IMR-90 (cell line): Measurements from ENCODE around the gene ENPP6. TPM values are rescaled to one million over a fixed set of nuclear protein-coding genes. Genes with fewer than 3 reads are reported as not detected.

ENCODE experiments used
- ATAC-seq: fragments of 200-7000 bp; cut with Tn5 transposase; 2 replicates; pipeline ENCODE4 v1.9.1; 2020; ENCODE audit warnings: low read depth, mild to moderate bottlenecking, moderate library complexity
- BruUV-seq: library from RNA; stranded (reverse); fragments of 400-500 nt; replicated peaks from 2 replicates; lab custom pipeline; 2021; lab: Mats Ljungman, UMichigan
- CTCF ChIA-PET: fragments of 300-600 bp; formaldehyde crosslinking; extraction: SDS; loops from one replicate; lab custom pipeline; 2021; ENCODE audit warnings: antibody characterized with exemption; lab: Yijun Ruan, JAX
- POLR2A ChIA-PET: fragments of 300-600 bp; sonication (Branson Sonifier 250); formaldehyde crosslinking; loops from one replicate; lab custom pipeline; 2022; ENCODE audit warnings: antibody characterized with exemption; ENCODE audit not compliant: unreplicated experiment; lab: Charles Lee
- DNase-seq: peaks from one replicate; pipeline ENCODE4 v3.0.0; 2013
- H2AFZ ChIP-seq: replicated peaks from 2 replicates; pipeline ENCODE3; 2013; ENCODE audit warnings: low read length, mild to moderate bottlenecking; ENCODE audit not compliant: poor library complexity
- H2AK5ac ChIP-seq: 2 replicates; pipeline ENCODE4 v1.6.1; 2013; ENCODE audit warnings: low read depth, low read length, inconsistent platforms
- H2AK9ac ChIP-seq: replicated peaks from 2 replicates; pipeline ENCODE3; 2013; ENCODE audit warnings: mild to moderate bottlenecking, low read depth, low read length, moderate library complexity; ENCODE audit not compliant: poor library complexity
- H2BK120ac ChIP-seq: 2 replicates; pipeline ENCODE4 v1.6.1; 2013; ENCODE audit warnings: low read depth, low read length, inconsistent platforms
- H2BK15ac ChIP-seq: 3 replicates; pipeline ENCODE4 v1.6.1; 2013; ENCODE audit warnings: low read depth, low read length, inconsistent platforms
- H2BK20ac ChIP-seq: 2 replicates; pipeline ENCODE4 v1.6.1; 2013; ENCODE audit warnings: low read depth, mild to moderate bottlenecking, inconsistent platforms, low read length, moderate library complexity
- H2BK5ac ChIP-seq: 2 replicates; pipeline ENCODE4 v1.6.1; 2013; ENCODE audit warnings: mild to moderate bottlenecking, low read depth, low read length, inconsistent platforms; ENCODE audit not compliant: poor library complexity, severe bottlenecking
- H3K14ac ChIP-seq: replicated peaks from 2 replicates; pipeline ENCODE4 v1.6.1; 2013; ENCODE audit warnings: low read depth, low read length, inconsistent platforms
- H3K18ac ChIP-seq: 2 replicates; pipeline ENCODE4 v1.6.1; 2013; ENCODE audit warnings: low read depth, low read length, control low read depth
- H3K23ac ChIP-seq: 2 replicates; pipeline ENCODE4 v1.6.1; 2013; ENCODE audit warnings: low read depth, low read length, inconsistent platforms
- H3K27ac ChIP-seq: 2 replicates; pipeline ENCODE4 v1.5.1; 2013; ENCODE audit warnings: mild to moderate bottlenecking, control low read depth, low read length; ENCODE audit not compliant: insufficient read depth
- H3K27me3 ChIP-seq: 2 replicates; pipeline ENCODE4 v1.6.1; 2013; ENCODE audit warnings: low read length; ENCODE audit not compliant: control insufficient read depth, insufficient read depth
- H3K36me3 ChIP-seq: 2 replicates; pipeline ENCODE4 v1.6.1; 2013; ENCODE audit warnings: low read length, mixed read lengths; ENCODE audit not compliant: control insufficient read depth, insufficient read depth
- H3K4ac ChIP-seq: 2 replicates; pipeline ENCODE4 v1.6.1; 2013; ENCODE audit warnings: low read depth, low read length, inconsistent platforms
- H3K4me1 ChIP-seq: 2 replicates; pipeline ENCODE4 v1.6.1; 2013; ENCODE audit warnings: low read length, mixed read lengths; ENCODE audit not compliant: control insufficient read depth, insufficient read depth
- H3K4me2 ChIP-seq: 2 replicates; pipeline ENCODE4 v1.6.1; 2013; ENCODE audit warnings: low read depth, mild to moderate bottlenecking, control low read depth, low read length, moderate library complexity
- H3K4me3 ChIP-seq: 2 replicates; pipeline ENCODE4 v1.5.1; 2013; ENCODE audit warnings: low read depth, mild to moderate bottlenecking, control low read depth, low read length, moderate library complexity; ENCODE audit not compliant: insufficient read depth
- H3K56ac ChIP-seq: 2 replicates; pipeline ENCODE4 v1.6.1; 2013; ENCODE audit warnings: low read length, inconsistent platforms; ENCODE audit not compliant: insufficient read depth; ENCODE audit errors: extremely low read depth
- H3K79me1 ChIP-seq, 2 experiments: 2 replicates each; pipeline ENCODE4 v1.6.1; 2013; ENCODE audit warnings: low read length in 2 of 2, inconsistent platforms in 1 of 2, low read depth in 1 of 2
- H3K9ac ChIP-seq: 2 replicates; pipeline ENCODE4 v1.6.1; 2013; ENCODE audit warnings: low read depth, low read length, control low read depth
- H3K9me1 ChIP-seq: 2 replicates; pipeline ENCODE4 v1.6.1; 2013; ENCODE audit warnings: low read length, inconsistent platforms; ENCODE audit not compliant: insufficient read depth
- H3K9me3 ChIP-seq: 2 replicates; pipeline ENCODE4 v1.6.1; 2013; ENCODE audit warnings: low read length; ENCODE audit not compliant: control insufficient read depth, insufficient read depth
- H4K20me1 ChIP-seq: 2 replicates; pipeline ENCODE4 v1.6.1; 2013; ENCODE audit warnings: low read length, inconsistent platforms; ENCODE audit not compliant: insufficient read depth
- H4K5ac ChIP-seq: 2 replicates; pipeline ENCODE4 v1.6.1; 2013; ENCODE audit warnings: mild to moderate bottlenecking, low read depth, low read length, control low read depth
- H4K8ac ChIP-seq, 2 experiments: 2 replicates each; pipeline ENCODE4 v1.6.1; 2013; ENCODE audit warnings: low read depth in 2 of 2, low read length in 2 of 2, control low read depth in 1 of 2, inconsistent platforms in 1 of 2
- H4K91ac ChIP-seq: 2 replicates; pipeline ENCODE4 v1.6.1; 2013; ENCODE audit warnings: low read depth, low read length, inconsistent platforms; ENCODE audit not compliant: insufficient read depth
- BHLHE40 ChIP-seq: fragments of 150-350 bp; IDR thresholded peaks from 2 replicates; pipeline ENCODE4 v1.6.1; 2016; ENCODE audit warnings: mild to moderate bottlenecking, low read depth, low read length
- CEBPB ChIP-seq: IDR thresholded peaks from 2 replicates; pipeline ENCODE4 v1.6.1; 2012; ENCODE audit warnings: low read depth, low read length, improper control_type of control experiment
- CHD1 ChIP-seq: IDR thresholded peaks from 2 replicates; pipeline ENCODE4 v1.6.1; 2012; ENCODE audit warnings: low read depth, low read length, improper control_type of control experiment
- CTCF ChIP-seq: conservative IDR thresholded peaks from 2 replicates; pipeline ENCODE4 v1.5.1; 2012; ENCODE audit warnings: mild to moderate bottlenecking, low read depth, low read length, improper control_type of control experiment
- ELK1 ChIP-seq: fragments of 150-350 bp; IDR thresholded peaks from 2 replicates; pipeline ENCODE4 v1.6.1; 2016; ENCODE audit warnings: low read depth, mild to moderate bottlenecking, low read length, moderate library complexity, borderline replicate concordance
- FOS ChIP-seq: fragments of 150-350 bp; IDR thresholded peaks from 2 replicates; pipeline ENCODE4 v1.6.1; 2016; ENCODE audit warnings: low read depth, low read length
- MAFK ChIP-seq: IDR thresholded peaks from 2 replicates; pipeline ENCODE4 v1.6.1; 2012; ENCODE audit warnings: low read depth, low read length, improper control_type of control experiment
- MAZ ChIP-seq: IDR thresholded peaks from 2 replicates; pipeline ENCODE4 v1.6.1; 2012; ENCODE audit warnings: low read depth, mild to moderate bottlenecking, low read length, improper control_type of control experiment, moderate library complexity, borderline replicate concordance
- MXI1 ChIP-seq: IDR thresholded peaks from 2 replicates; pipeline ENCODE4 v1.6.1; 2012; ENCODE audit warnings: low read depth, mild to moderate bottlenecking, low read length, moderate library complexity, borderline replicate concordance
- NFE2L2 ChIP-seq: fragments of 150-350 bp; IDR thresholded peaks from 2 replicates; pipeline ENCODE4 v1.6.1; 2016; ENCODE audit warnings: low read depth, mild to moderate bottlenecking, low read length
- POLR2A ChIP-seq: IDR thresholded peaks from 2 replicates; pipeline ENCODE4 v1.6.1; 2012; ENCODE audit warnings: mild to moderate bottlenecking, low read depth, low read length
- RAD21 ChIP-seq: IDR thresholded peaks from 2 replicates; pipeline ENCODE4 v1.6.1; 2012; ENCODE audit warnings: low read length, improper control_type of control experiment
- RCOR1 ChIP-seq: IDR thresholded peaks from 2 replicates; pipeline ENCODE4 v1.6.1; 2012; ENCODE audit warnings: mild to moderate bottlenecking, low read length, improper control_type of control experiment; ENCODE audit not compliant: insufficient replicate concordance
- RFX5 ChIP-seq: IDR thresholded peaks from 2 replicates; pipeline ENCODE4 v1.8.0; 2012; ENCODE audit warnings: low read depth, mild to moderate bottlenecking, low read length, moderate library complexity
- SMC3 ChIP-seq: fragments of 150-350 bp; IDR thresholded peaks from 2 replicates; pipeline ENCODE4 v1.6.1; 2016; ENCODE audit warnings: low read depth, mild to moderate bottlenecking, antibody characterized with exemption, low read length, moderate library complexity
- USF2 ChIP-seq: fragments of 150-350 bp; IDR thresholded peaks from 2 replicates; pipeline ENCODE4 v1.6.1; 2017; ENCODE audit warnings: mild to moderate bottlenecking, antibody characterized with exemption, low read length, low read depth
- WGBS, 2 experiments: methylation state at CpG; one replicate each; pipeline versions ENCODE4 v1.1.5 to v1.1.7; 2013; ENCODE audit warnings: missing lambda C conversion rate in 2 of 2; ENCODE audit not compliant: insufficient read length in 1 of 2; ENCODE audit errors: extremely low coverage in 2 of 2; 5-methylcytosine and 5-hydroxymethylcytosine counted together
- dilution Hi-C: fragments of 300-500 bp; cut with HindIII; formaldehyde crosslinking; loops from one replicate; pipeline ENCODE4 v1.14.3; 2018; ENCODE audit warnings: low sequenced_read_pairs; ENCODE audit not compliant: unreplicated experiment
- in situ Hi-C: fragments of 300-500 bp; cut with MboI; formaldehyde crosslinking; loops from 3 replicates; pipeline ENCODE4 v1.14.3; 2019; ENCODE audit warnings: low sequenced_read_pairs, inconsistent platforms, mixed read lengths
- intact Hi-C: fragments of 100-400 bp; cut with micrococcal nuclease; formaldehyde crosslinking; loops from 2 replicates; pipeline ENCODE4 v1.10.0; 2022
- polyA plus RNA-seq, 3 experiments: library from polyadenylated mRNA; depleted of rRNA; stranded (reverse); fragments of >200 nt; gene quantifications; 2 replicates each; pipeline ENCODE4 v1.2.3, GENCODE V29; 2012; ENCODE audit warnings: low replicate concordance in 1 of 3
- total RNA-seq: library from RNA; depleted of rRNA; stranded (reverse); fragments of >200 nt; gene quantifications from 2 replicates; pipeline ENCODE4 v1.2.3, GENCODE V29; 2012

ENPP6 gene
- total and polyA plus RNA-seq, 2 of the 4 experiments (the other 2 are of a cell fraction) = not detected

GRCh38 chr4:184261246-184261645 is 43.6 kb upstream of the ENPP6 start:
- Histone ChIP-seq H3K4me2 (no peak overlapping the region), H4K5ac (no peak overlapping the region), H2AK9ac (no peak overlapping the region), H3K4me1 (peaks cover 6% of the 10 kb centered on the region; the same call in 1 of the 2 replicates), H3K23ac (no peak overlapping the region), H3K56ac (no peak overlapping the region), H3K27ac (no peak overlapping the region), H3K9me1 (no peaks in the 10 kb centered on the region), H3K18ac (no peak overlapping the region), H3K9me3 (no peaks in the 10 kb centered on the region), H3K36me3 (no peaks in the 10 kb centered on the region), H2AFZ (no peak overlapping the region), H3K4me3 (no peak overlapping the region), H2BK5ac (no peak overlapping the region), H3K79me1 (no peaks in the 10 kb centered on the region), H2BK120ac (no peak overlapping the region), H4K8ac (no peak overlapping the region), H3K27me3 (peaks cover 4% of the 10 kb centered on the region; the same call in 1 of the 2 replicates), H4K91ac (no peak overlapping the region), H4K20me1 (no peaks in the 10 kb centered on the region), H2AK5ac (no peak overlapping the region), H3K4ac (no peak overlapping the region), H2BK20ac (no peak overlapping the region), H3K14ac (no peak overlapping the region), H2BK15ac (no peak overlapping the region), H3K9ac (no peak overlapping the region)
- ChIA-PET CTCF (interaction anchor here (1.0 to 1.1 kb wide), 2 partner anchors 253 to 276 kb away, joined by 3 read pairs; no protein-coding TSS in a partner anchor), POLR2A (no interaction called here)
- no CpG with 5 or more reads among the region's 5 CpGs for WGBS, 2 experiments
- in situ Hi-C loops = loop anchor here (5.0 kb wide), 1 partner anchor 276 kb away; no protein-coding TSS in a partner anchor
- TF ChIP-seq NFE2L2 (no peak), MXI1 (no peak), CHD1 (no peak), MAZ (no peak), BHLHE40 (no peak), POLR2A (no peak), USF2 (no peak), CTCF (no peak), MAFK (no peak), RFX5 (no peak), ELK1 (no peak), RCOR1 (no peak), CEBPB (no peak), FOS (no peak), SMC3 (no peak), RAD21 (no peak)
- no peak for DNase-seq
- dilution Hi-C loops = no loop called here
- no peak for ATAC-seq
- BruUV-seq = no TSS peak
- intact Hi-C loops = loop anchor here (5.0 kb wide), 1 partner anchor 566 kb away; the partner anchor contains the start of gene ACSL1
